H1 (cell line): Measurements from ENCODE around the gene MT4. TPM values are rescaled to one million over a fixed set of nuclear protein-coding genes. Genes with fewer than 3 reads are reported as not detected.

Source experiments
- ATF2 ChIP-seq: IDR thresholded peaks from 2 replicates; pipeline ENCODE4 v1.6.1; 2012; ENCODE audit warnings: low read length, inconsistent platforms
- BRCA1 ChIP-seq: IDR thresholded peaks from 2 replicates; pipeline ENCODE4 v1.6.1; 2012; ENCODE audit warnings: low read depth, low read length, improper control_type of control experiment
- CBX8 ChIP-seq: fragments of 300-800, 300-1000 bp; sonication (generic); IDR thresholded peaks from 2 replicates; pipeline ENCODE4 v1.7.1; 2016; ENCODE audit warnings: low read depth, low read length, borderline replicate concordance
- EP300 ChIP-seq, 2 experiments: IDR thresholded peaks; 1 replicate in 1 of 2; 2 replicates in 1 of 2; pipeline ENCODE4 v1.6.1; 2011 to 2012; ENCODE audit warnings: low read depth in 2 of 2, low read length in 2 of 2, mild to moderate bottlenecking in 2 of 2, borderline replicate concordance in 1 of 2, inconsistent platforms in 1 of 2, moderate library complexity in 1 of 2
- FOSL1 ChIP-seq: IDR thresholded peaks from 2 replicates; pipeline ENCODE4 v1.6.1; 2011; ENCODE audit warnings: mild to moderate bottlenecking, low read depth, low read length, moderate library complexity; ENCODE audit not compliant: insufficient read depth
- GTF2F1 ChIP-seq: IDR thresholded peaks from 2 replicates; pipeline ENCODE4 v1.6.1; 2012; ENCODE audit warnings: low read depth, low read length, improper control_type of control experiment, borderline replicate concordance
- HDAC6 ChIP-seq: IDR thresholded peaks from one replicate; pipeline ENCODE4 v1.7.1; 2012; ENCODE audit warnings: low read depth, mild to moderate bottlenecking, inconsistent platforms, low read length, moderate library complexity
- TCF12 ChIP-seq: IDR thresholded peaks from 2 replicates; pipeline ENCODE4 v1.6.1; 2011; ENCODE audit warnings: low read depth, mild to moderate bottlenecking, low read length
- polyA plus RNA-seq, 7 experiments: library from polyadenylated mRNA; depleted of rRNA in 3 of 7; stranded (reverse) in 5 of 7; unstranded in 2 of 7; fragments of >200 nt in 5 of 7; fragments of 200-250 nt in 2 of 7; gene quantifications; 1 replicate in 5 of 7; 2 replicates in 1 of 7; 4 replicates in 1 of 7; pipeline versions ENCODE4 v1.2.1 to v1.2.3, GENCODE V29; 2011 to 2013; ENCODE audit warnings: missing spikeins in 2 of 7, mixed read lengths in 2 of 7
- total RNA-seq: library from RNA; stranded (reverse); fragmentation: NEBNext Ultra II Directional; extraction: Animal tissue kit (Norgen Biotek cat#: 25700); gene quantifications from 2 replicates; pipeline ENCODE4 v1.2.1, GENCODE V29; 2021

MT4 gene
- total and polyA plus RNA-seq, 2 of the 8 experiments (the other 6 are each of a cell fraction or from before 2014, with no cell fraction given), result not detected

DNA sequence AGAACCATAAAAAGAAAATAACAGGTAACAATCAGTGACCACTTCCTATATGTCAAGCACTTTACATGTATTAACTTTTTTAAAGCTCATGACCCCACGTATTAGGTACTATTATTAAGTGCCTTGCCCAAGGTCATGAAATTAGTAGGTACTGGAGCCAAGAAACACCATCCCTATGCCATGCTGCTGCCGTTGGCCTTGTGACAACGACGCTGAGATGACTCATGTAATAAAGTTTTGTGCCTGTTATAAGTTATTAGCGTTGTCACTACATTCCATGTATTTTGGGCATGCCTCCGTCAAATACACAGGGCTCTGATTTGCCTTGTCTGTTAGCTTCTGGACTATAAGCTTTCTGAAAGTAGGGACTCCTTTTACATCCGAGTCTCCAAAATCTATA is 46.4 kb upstream of the MT4 start (continued):
- TF ChIP-seq ATF2 (no peak), TCF12 (no peak), HDAC6 (no peak), EP300 (IDR thresholded peaks at IDR 0.05; ENCODE audit: borderline replicate concordance in 1 of 2, low read depth in 2 of 2, low read length in 2 of 2) (no peak), BRCA1 (no peak), GTF2F1 (no peak), FOSL1 (no peak), CBX8 (no peak)
